Ovary (tissue), 10 donors: ENCODE data around the gene MRPL23. TPM values are rescaled to one million over a fixed set of nuclear protein-coding genes. Genes with fewer than 3 reads are reported as not detected.

Experiments
- DNase-seq, 5 donors: peaks; one replicate each; pipeline ENCODE4 v3.0.0-alpha.2; 2019 to 2020
- H3K27ac ChIP-seq, 2 donors: fragments of 200-600 bp; one replicate each; pipeline versions ENCODE4 v1.5.1 to v1.8.0; 2019 to 2022
- H3K27me3 ChIP-seq: fragments of 200-600 bp; one replicate; pipeline ENCODE4 v1.8.0; 2022
- H3K36me3 ChIP-seq: fragments of 200-600 bp; sonication (generic); one replicate; pipeline ENCODE4 v1.5.1; 2019
- H3K4me1 ChIP-seq: one replicate; pipeline ENCODE4 v1.8.1; 2013; ENCODE audit warnings: mild to moderate bottlenecking, moderate library complexity; ENCODE audit not compliant: insufficient read depth
- H3K4me3 ChIP-seq: fragments of 200-600 bp; sonication (generic); one replicate; pipeline ENCODE4 v1.5.1; 2017
- H3K9me3 ChIP-seq, 2 donors: fragments of 200-600 bp in 1 of 2; sonication (generic) in 1 of 2; one replicate each; pipeline versions ENCODE4 v1.5.1 to v1.8.1; 2013 to 2019; ENCODE audit warnings: mild to moderate bottlenecking in 1 of 2, moderate library complexity in 1 of 2
- CTCF ChIP-seq, 3 donors: fragments of 450-650 bp in 2 of 3; fragments of 200-600 bp in 1 of 3; IDR thresholded peaks; one replicate each; pipeline versions ENCODE4 v1.5.1 to v1.8.0; 2016 to 2022; ENCODE audit warnings: antibody characterized with exemption in 3 of 3, mild to moderate bottlenecking in 1 of 3
- EP300 ChIP-seq: sonication (generic); formaldehyde crosslinking; IDR thresholded peaks from one replicate; pipeline ENCODE4 v1.6.1; 2017; ENCODE audit warnings: antibody characterized with exemption
- POLR2A ChIP-seq: fragments of 450-650 bp; IDR thresholded peaks from one replicate; pipeline ENCODE4 v1.6.1; 2017; ENCODE audit warnings: antibody characterized with exemption, mild to moderate bottlenecking, moderate library complexity
- WGBS, 3 donors: extraction: QIAGEN DNeasy Blood & Tissue Kit in 1 of 3; methylation state at CpG; one replicate each; pipeline versions ENCODE4 v1.1.5 to v1.1.7; 2013 to 2017; 5-methylcytosine and 5-hydroxymethylcytosine counted together
- intact Hi-C, 4 donors: fragments of 100-400 bp; cut with DNase I; formaldehyde crosslinking; loops; one replicate each; pipeline versions ENCODE4 v1.11.0 to v1.15.1; 2022 to 2023
- long read RNA-seq, 3 donors: library from polyadenylated mRNA in 2 of 3; unstranded in 2 of 3; transcript quantifications; one replicate each; pipeline ENCODE4 v2.0.0 and lab custom pipeline, GENCODE V29; 2021 to 2026
- polyA plus RNA-seq, 2 donors: library from polyadenylated mRNA; stranded (reverse); fragments of 200-250 nt in 1 of 2; fragments of 350-450 nt in 1 of 2; fragmentation: Illumina TruSeq in 1 of 2; extraction: RNeasy Lipid Tissue Mini Kit (QIAGEN cat#74804) in 1 of 2; gene quantifications; one replicate each; pipeline ENCODE4 v1.2.3, GENCODE V29; 2013 to 2014
- total RNA-seq, 7 donors: library from RNA; depleted of rRNA in 2 of 7; stranded (reverse); fragments of >200 nt in 2 of 7; fragmentation: NEBNext Ultra II Directional in 3 of 7; extraction: Animal tissue kit (Norgen Biotek cat#: 25700) in 3 of 7; gene quantifications; one replicate each; pipeline versions ENCODE4 v1.1.0 to v1.2.4, GENCODE V29; 2016 to 2023
- donor health status: DM: no; HTN: no; CAD: no; lungs with moderate emphysema.
- donor health status: DM: no; HTN: no; CAD: no.
- donor health status: Bipolar disorder and iron deficiency.
- donor health status: DM: yes; HTN: yes; CAD: no.
- donor health status: DM: no; HTN: no; CAD: no.
- donor health status: DM: yes; HTN: yes; CAD: no.

The MRPL23 gene
- total RNA-seq = 100 to 1,000 TPM in 2 of 7 donors, 10 to 100 TPM in 5; 33.2 to 145 (median 86.7) TPM
- polyA plus RNA-seq = 100 to 1,000 TPM in 1 of 2 donors, 10 to 100 TPM in 1; 21.7 to 106 TPM
- long read RNA-seq, donor 1, partial matches to known transcripts = 0 of 5 reads
- long read RNA-seq, donor 1, other reads (novel, unspliced or antisense) = 2 of 5 reads
- long read RNA-seq, donor 2, transcript MRPL23-205 (5 exons, 736 nt) = major isoform, 59 of 69 reads
- long read RNA-seq, donor 2, partial matches to known transcripts = 9 of 69 reads
- long read RNA-seq, donor 2, other reads (novel, unspliced or antisense) = 0 of 69 reads
- long read RNA-seq, donor 3, transcript MRPL23-205 (5 exons, 736 nt) = major isoform, 65 of 75 reads
- long read RNA-seq, donor 3, partial matches to known transcripts = 4 of 75 reads
- long read RNA-seq, donor 3, other reads (novel, unspliced or antisense) = 5 of 75 reads

- Histone ChIP-seq H3K4me3 (no peak within 1 kb of the TSS), H3K36me3 (no peaks in the 10 kb centered on the region), H3K9me3 (no peaks in the 10 kb centered on the region), H3K27me3 (no peaks in the 10 kb centered on the region), H3K4me1 (no peaks in the 10 kb centered on the region), H3K27ac (no peak within 1 kb of the TSS)
- intact Hi-C loops = loop anchor here in 2 of 4 donors (10.0 kb wide), 1 partner anchor 52 kb away; the partner anchor contains the start of gene PRR33 (in 2 of the 2)
- WGBS, 3 donors = no CpG with 5 or more reads among the region's 85 CpGs
- peak in 3 of 5 donors; percentile 7 to 44 (median 16) for DNase-seq
- TF ChIP-seq POLR2A (no peak), EP300 (no peak), CTCF (IDR thresholded peaks at IDR 0.05) (no peak)
Observed at GRCh38 chr11:1946812-1947484, at the start of gene MRPL23. Gene MRPL23, plus strand, starts transcription at chr11:1947332. Its CDS starts 31 bp downstream, at chr11:1947363.

- Histone ChIP-seq H3K36me3 (no peaks in the 10 kb centered on the region), H3K27ac (no peak overlapping the region), H3K27me3 (no peaks in the 10 kb centered on the region), H3K4me3 (no peak overlapping the region), H3K4me1 (no peaks in the 10 kb centered on the region), H3K9me3 (no peaks in the 10 kb centered on the region)
- intact Hi-C loops = loop anchor here in 3 of 4 donors (5.0 to 10.0 kb wide), 2 partner anchors 43 to 46 kb away; partner anchors contain the start of gene MRPL23 (in 2 of the 3)
- DNase-seq = no peak
- WGBS, 3 donors = 94 to 96% (median 95%) methylated on average over 4 of the region's 4 CpGs
- TF ChIP-seq EP300 = no peak
- TF ChIP-seq CTCF (IDR thresholded peaks at IDR 0.05) = no peak
- no peak for TF ChIP-seq POLR2A
Observed at GRCh38 chr11:1899090-1899489, 48.0 kb upstream of the MRPL23 start.

- no peak overlapping the region for H3K27ac ChIP-seq
- H3K4me1 ChIP-seq = no peaks in the 10 kb centered on the region
- 88 to 91% (median 89%) methylated on average over 5 of the region's 5 CpGs for WGBS, 3 donors
- H3K9me3 ChIP-seq = no peaks in the 10 kb centered on the region
- TF ChIP-seq CTCF (IDR thresholded peaks at IDR 0.05) (no peak), EP300 (no peak), POLR2A (no peak)
- no peaks in the 10 kb centered on the region for H3K27me3 ChIP-seq
- H3K4me3 ChIP-seq = no peak overlapping the region
- intact Hi-C loops = loop anchor here in 3 of 4 donors (5.0 to 10.0 kb wide), 2 partner anchors 43 to 45 kb away; partner anchors contain the start of gene MRPL23 (in 2 of the 3)
- H3K36me3 ChIP-seq = no peaks in the 10 kb centered on the region
- DNase-seq = no peak
Observed at GRCh38 chr11:1899686-1900085, 47.4 kb upstream of the MRPL23 start.

- WGBS, 3 donors = 14 to 19% (median 17%) methylated on average over 5 of the region's 5 CpGs
- TF ChIP-seq POLR2A (no peak), EP300 (no peak), CTCF (IDR thresholded peaks at IDR 0.05) (no peak)
- H3K36me3 ChIP-seq = no peaks in the 10 kb centered on the region
- intact Hi-C loops = loop anchor here in 1 of 4 donors (5.0 kb wide), 1 partner anchor 1199 kb away; the partner anchor contains the start of gene EPS8L2
- H3K9me3 ChIP-seq = no peaks in the 10 kb centered on the region
- DNase-seq = no peak
- peaks cover 11% of the 10 kb centered on the region for H3K4me1 ChIP-seq
- no peak overlapping the region for H3K4me3 ChIP-seq
- peak overlapping the region in 1 of 2 donors; percentile 49 for H3K27ac ChIP-seq
- H3K27me3 ChIP-seq = no peaks in the 10 kb centered on the region
Observed at GRCh38 chr11:1906181-1906580, 41.0 kb upstream of the MRPL23 start.
